Endothelial cell of umbilical vein (primary cell): Measurements from ENCODE around the gene UBE2E2. TPM values are rescaled to one million over a fixed set of nuclear protein-coding genes. Genes with fewer than 3 reads are reported as not detected.

Experiments used
- BruUV-seq: library from RNA; stranded (reverse); fragments of 400-500 nt; replicated peaks from 2 replicates; lab custom pipeline; 2021; lab: Mats Ljungman, UMichigan
- CTCF ChIA-PET: fragments of 300-600, 350-600 bp; sonication (Branson Sonifier 250); formaldehyde crosslinking; loops from one replicate; lab custom pipeline; 2021; ENCODE audit warnings: antibody characterized with exemption, inconsistent platforms; lab: Charles Lee
- POLR2A ChIA-PET: fragments of 300-600, 350-600 bp; sonication (Branson Sonifier 250); formaldehyde crosslinking; loops from one replicate; lab custom pipeline; 2021; ENCODE audit warnings: antibody characterized with exemption, inconsistent platforms; lab: Charles Lee
- DNase-seq: peaks from one replicate; pipeline ENCODE4 v3.0.0-alpha.2; 2011; ENCODE audit warnings: low read depth, low spot score
- FAIRE-seq: peaks from 2 replicates; lab custom pipeline; 2011; peaks lifted over from hg19 to GRCh38; lab: Jason Lieb, UNC
- H2AFZ ChIP-seq: 2 replicates; pipeline ENCODE4 v1.6.0; 2012; ENCODE audit warnings: low read depth, low read length, control low read depth, inconsistent platforms
- H3K27ac ChIP-seq: 2 replicates; pipeline ENCODE4 v1.5.1; 2011; ENCODE audit warnings: low read depth, mild to moderate bottlenecking, control low read depth, low read length, moderate library complexity; ENCODE audit not compliant: insufficient read depth
- H3K27me3 ChIP-seq, 2 experiments: 2 replicates each; pipeline versions ENCODE4 v1.6.0 to v1.6.1; 2011; ENCODE audit warnings: low read length in 2 of 2, mixed read lengths in 1 of 2; ENCODE audit not compliant: control insufficient read depth in 2 of 2, insufficient read depth in 2 of 2
- H3K36me3 ChIP-seq, 2 experiments: 2 replicates in 1 of 2; 3 replicates in 1 of 2; pipeline ENCODE4 v1.5.1; 2011; ENCODE audit warnings: low read length in 2 of 2, mild to moderate bottlenecking in 1 of 2, moderate library complexity in 1 of 2; ENCODE audit not compliant: control insufficient read depth in 2 of 2, insufficient read depth in 2 of 2; ENCODE audit errors: extremely low read depth in 1 of 2
- H3K4me1 ChIP-seq: 3 replicates; pipeline ENCODE4 v1.5.1; 2011; ENCODE audit warnings: mild to moderate bottlenecking, low read length; ENCODE audit not compliant: control insufficient read depth, insufficient read depth; ENCODE audit errors: extremely low read depth
- H3K4me2 ChIP-seq: 2 replicates; pipeline ENCODE4 v1.6.1; 2011; ENCODE audit warnings: low read length, control low read depth, mixed read lengths; ENCODE audit not compliant: insufficient read depth
- H3K4me3 ChIP-seq, 3 experiments: fragments of 200-600 bp in 1 of 3; sonication (generic), shearing (Covaris generic) in 1 of 3; replicated peaks in 1 of 3; 2 replicates each; pipeline ENCODE4 v1.5.1; 2011 to 2016; ENCODE audit warnings: control low read depth in 3 of 3, low read length in 3 of 3, mild to moderate bottlenecking in 2 of 3, inconsistent platforms in 1 of 3, low read depth in 1 of 3, moderate library complexity in 1 of 3; ENCODE audit not compliant: insufficient read depth in 1 of 3
- H3K79me2 ChIP-seq: 2 replicates; pipeline ENCODE4 v1.6.0; 2012; ENCODE audit warnings: low read length, inconsistent platforms; ENCODE audit not compliant: control insufficient read depth, insufficient read depth
- H3K9ac ChIP-seq: replicated peaks from 2 replicates; pipeline ENCODE3; 2011; ENCODE audit warnings: low read length, control low read depth; ENCODE audit not compliant: insufficient read depth; ENCODE audit errors: extremely low read depth
- H3K9me1 ChIP-seq: replicated peaks from 3 replicates; pipeline ENCODE4 v1.6.0; 2011; ENCODE audit warnings: mild to moderate bottlenecking, low read length; ENCODE audit not compliant: control insufficient read depth, insufficient read depth; ENCODE audit errors: extremely low read depth
- H3K9me3 ChIP-seq: replicated peaks from 2 replicates; pipeline ENCODE4 v1.5.1; 2012; ENCODE audit warnings: low read length, inconsistent platforms; ENCODE audit not compliant: control insufficient read depth, insufficient read depth
- H4K20me1 ChIP-seq: replicated peaks from 2 replicates; pipeline ENCODE3; 2011; ENCODE audit warnings: mild to moderate bottlenecking, low read length; ENCODE audit not compliant: control insufficient read depth, insufficient read depth; ENCODE audit errors: extremely low read depth
- EZH2 ChIP-seq: IDR thresholded peaks from 2 replicates; pipeline ENCODE4 v1.6.1; 2012; ENCODE audit warnings: borderline replicate concordance, low read depth, mild to moderate bottlenecking, moderate library complexity, low read length, inconsistent platforms; ENCODE audit not compliant: severe bottlenecking
- FOS ChIP-seq: IDR thresholded peaks from 2 replicates; pipeline ENCODE4 v1.6.1; 2011; ENCODE audit warnings: mild to moderate bottlenecking, low read length, moderate library complexity, borderline replicate concordance; ENCODE audit not compliant: insufficient read depth
- GATA2 ChIP-seq: IDR thresholded peaks from 2 replicates; pipeline ENCODE4 v1.7.0; 2011; ENCODE audit warnings: low read depth, mild to moderate bottlenecking, moderate library complexity, mixed read lengths, low read length; ENCODE audit not compliant: insufficient read length, insufficient read depth
- JUN ChIP-seq: IDR thresholded peaks from 2 replicates; pipeline ENCODE4 v1.6.1; 2011; ENCODE audit warnings: borderline replicate concordance, low read depth; ENCODE audit not compliant: insufficient read length, insufficient read depth
- MYC ChIP-seq: IDR thresholded peaks from one replicate; pipeline ENCODE4 v1.6.1; 2011; ENCODE audit warnings: mild to moderate bottlenecking, low read depth, low read length
- POLR2A ChIP-seq: IDR thresholded peaks from 2 replicates; pipeline ENCODE4 v1.6.1; 2012; ENCODE audit warnings: low read depth, mild to moderate bottlenecking, control low read depth, low read length
- POLR2AphosphoS5 ChIP-seq: IDR thresholded peaks from 2 replicates; pipeline ENCODE4 v1.6.1; 2012; ENCODE audit warnings: low read depth, mild to moderate bottlenecking, control low read depth, low read length, moderate library complexity; ENCODE audit not compliant: insufficient read depth
- dilution Hi-C: fragments of 300-500 bp; cut with MboI; formaldehyde crosslinking; loops from one replicate; pipeline ENCODE4 v1.15.0; 2019; ENCODE audit warnings: low sequenced_read_pairs; ENCODE audit not compliant: extremely low pct_ligation_motif_present
- intact Hi-C: fragments of 100-400 bp; cut with micrococcal nuclease; formaldehyde crosslinking; loops from one replicate; pipeline ENCODE4 v1.10.0; 2022
- polyA plus RNA-seq, 4 experiments: library from polyadenylated mRNA; depleted of rRNA in 3 of 4; stranded (reverse) in 3 of 4; unstranded in 1 of 4; fragments of >200 nt; gene quantifications; 2 replicates each; pipeline versions ENCODE4 v1.2.1 to v1.2.3, GENCODE V29; 2011 to 2012; ENCODE audit warnings: missing spikeins in 1 of 4
- total RNA-seq: library from RNA; stranded (reverse); gene quantifications from 2 replicates; pipeline ENCODE4 v1.2.3, GENCODE V29; 2021
- TF ChIP-seq, protein P1 (sequence below): IDR thresholded peaks from 2 replicates; pipeline ENCODE4 v1.6.1; 2011; ENCODE audit not compliant: insufficient read depth, insufficient read length
- TF ChIP-seq, protein P2 (sequence below), 2 donors: IDR thresholded peaks; 1 replicate in 1 of 2; 2 replicates in 1 of 2; pipeline ENCODE4 v1.5.1; 2011; ENCODE audit warnings: low read length in 2 of 2, mild to moderate bottlenecking in 2 of 2, moderate library complexity in 2 of 2, control low read depth in 1 of 2, inconsistent platforms in 1 of 2, low read depth in 1 of 2; ENCODE audit not compliant: insufficient read depth in 1 of 2; ENCODE audit errors: extremely low read depth in 1 of 2

The UBE2E2 gene
- total and polyA plus RNA-seq, 2 donors (not counting 3 experiments of a cell fraction or from before 2014, with no cell fraction given) = 37.0 to 45.4 TPM

DNA sequence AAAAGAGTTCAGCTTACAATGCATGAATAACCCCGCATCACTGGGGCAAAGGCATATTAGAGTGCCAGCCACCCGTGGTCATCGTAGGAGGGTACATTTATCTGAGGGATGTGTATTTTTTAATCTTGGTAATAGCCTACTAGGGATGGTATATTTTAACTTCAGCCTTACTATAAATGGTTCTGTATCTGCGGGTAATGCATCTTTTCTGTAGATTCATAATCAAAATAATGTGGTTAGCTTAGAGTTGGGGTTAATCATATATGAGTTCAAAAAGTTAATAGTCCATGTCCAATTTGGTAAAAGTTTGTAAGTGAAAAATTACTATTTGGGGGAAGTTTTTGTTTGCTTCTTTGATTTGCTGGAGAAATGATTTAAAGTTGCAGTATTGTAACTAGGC lies 339.0 kb downstream of the UBE2E2 start:
- DNase-seq (no peak), FAIRE-seq (no peak)
- Histone ChIP-seq H3K79me2 (no peaks in the 10 kb centered on the region), H3K36me3 (no peaks in the 10 kb centered on the region), H3K9me3 (no peaks in the 10 kb centered on the region), H2AFZ (no peak overlapping the region), H3K4me3 (no peak overlapping the region), H3K9ac (no peak overlapping the region), H3K27ac (no peak overlapping the region), H4K20me1 (no peaks in the 10 kb centered on the region), H3K4me2 (no peak overlapping the region), H3K9me1 (no peaks in the 10 kb centered on the region), H3K27me3 (no peaks in the 10 kb centered on the region), H3K4me1 (no peaks in the 10 kb centered on the region)
- BruUV-seq = no TSS peak
- ChIA-PET CTCF (no interaction called here), POLR2A (no interaction called here)
- TF ChIP-seq POLR2AphosphoS5 (no peak), JUN (no peak), FOS (no peak), EZH2 (no peak), MYC (no peak), POLR2A (no peak), GATA2 (no peak)
- TF ChIP-seq, protein P1, sequence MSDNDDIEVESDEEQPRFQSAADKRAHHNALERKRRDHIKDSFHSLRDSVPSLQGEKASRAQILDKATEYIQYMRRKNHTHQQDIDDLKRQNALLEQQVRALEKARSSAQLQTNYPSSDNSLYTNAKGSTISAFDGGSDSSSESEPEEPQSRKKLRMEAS = no peak
- TF ChIP-seq, protein P2, sequence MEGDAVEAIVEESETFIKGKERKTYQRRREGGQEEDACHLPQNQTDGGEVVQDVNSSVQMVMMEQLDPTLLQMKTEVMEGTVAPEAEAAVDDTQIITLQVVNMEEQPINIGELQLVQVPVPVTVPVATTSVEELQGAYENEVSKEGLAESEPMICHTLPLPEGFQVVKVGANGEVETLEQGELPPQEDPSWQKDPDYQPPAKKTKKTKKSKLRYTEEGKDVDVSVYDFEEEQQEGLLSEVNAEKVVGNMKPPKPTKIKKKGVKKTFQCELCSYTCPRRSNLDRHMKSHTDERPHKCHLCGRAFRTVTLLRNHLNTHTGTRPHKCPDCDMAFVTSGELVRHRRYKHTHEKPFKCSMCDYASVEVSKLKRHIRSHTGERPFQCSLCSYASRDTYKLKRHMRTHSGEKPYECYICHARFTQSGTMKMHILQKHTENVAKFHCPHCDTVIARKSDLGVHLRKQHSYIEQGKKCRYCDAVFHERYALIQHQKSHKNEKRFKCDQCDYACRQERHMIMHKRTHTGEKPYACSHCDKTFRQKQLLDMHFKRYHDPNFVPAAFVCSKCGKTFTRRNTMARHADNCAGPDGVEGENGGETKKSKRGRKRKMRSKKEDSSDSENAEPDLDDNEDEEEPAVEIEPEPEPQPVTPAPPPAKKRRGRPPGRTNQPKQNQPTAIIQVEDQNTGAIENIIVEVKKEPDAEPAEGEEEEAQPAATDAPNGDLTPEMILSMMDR (IDR thresholded peaks at IDR 0.05; ENCODE audit: extremely low read depth in 1 of 2, insufficient read depth in 1 of 2, low read depth in 1 of 2, low read length in 2 of 2) = no peak
- dilution Hi-C loops (no loop called here), intact Hi-C loops (no loop called here)
